HEK293 (cell line): ENCODE results near the gene MBD6.

Experiments
- GFI1B ChIP-seq: fragments of 450-650 bp; formaldehyde crosslinking; IDR thresholded peaks from 2 replicates; pipeline ENCODE4 v1.5.1; 2016; ENCODE audit warnings: missing biosample characterization, missing genetic modification characterization
- KLF1 ChIP-seq: fragments of 450-650 bp; formaldehyde crosslinking; IDR thresholded peaks from 2 replicates; pipeline ENCODE4 v1.5.1; 2016; ENCODE audit warnings: missing biosample characterization, missing genetic modification characterization
- KLF10 ChIP-seq: fragments of 450-650 bp; IDR thresholded peaks from 2 replicates; pipeline ENCODE4 v1.5.1; 2018; ENCODE audit warnings: missing biosample characterization, mild to moderate bottlenecking, missing genetic modification characterization
- MZF1 ChIP-seq: fragments of 450-650 bp; formaldehyde crosslinking; IDR thresholded peaks from 2 replicates; pipeline ENCODE4 v1.5.1; 2017; ENCODE audit warnings: missing biosample characterization, missing genetic modification characterization, borderline replicate concordance
- ZBTB1 ChIP-seq: fragments of 450-650 bp; formaldehyde crosslinking; IDR thresholded peaks from 2 replicates; pipeline ENCODE4 v1.5.1; 2016; ENCODE audit warnings: missing biosample characterization, missing genetic modification characterization
- ZFP41 ChIP-seq: fragments of 450-650 bp; formaldehyde crosslinking; IDR thresholded peaks from 2 replicates; pipeline ENCODE4 v1.5.1; 2016; ENCODE audit warnings: missing biosample characterization, missing genetic modification characterization, borderline replicate concordance
- ZNF132 ChIP-seq: fragments of 450-650 bp; formaldehyde crosslinking; IDR thresholded peaks from 2 replicates; pipeline ENCODE4 v1.5.1; 2017; ENCODE audit warnings: missing biosample characterization, missing genetic modification characterization, borderline replicate concordance
- ZNF133 ChIP-seq: fragments of 450-650 bp; formaldehyde crosslinking; IDR thresholded peaks from 2 replicates; pipeline ENCODE4 v1.5.1; 2016; ENCODE audit warnings: missing biosample characterization, missing genetic modification characterization
- ZNF184 ChIP-seq: fragments of 450-650 bp; IDR thresholded peaks from 2 replicates; pipeline ENCODE4 v1.5.1; 2018; ENCODE audit warnings: missing biosample characterization, mild to moderate bottlenecking, missing genetic modification characterization
- ZNF2 ChIP-seq: fragments of 450-650 bp; formaldehyde crosslinking; IDR thresholded peaks from 2 replicates; pipeline ENCODE4 v1.5.1; 2016; ENCODE audit warnings: missing biosample characterization, missing genetic modification characterization
- ZNF248 ChIP-seq: fragments of 450-650 bp; formaldehyde crosslinking; IDR thresholded peaks from 2 replicates; pipeline ENCODE4 v1.5.1; 2017; ENCODE audit warnings: missing biosample characterization, missing genetic modification characterization
- ZNF311 ChIP-seq: fragments of 450-650 bp; formaldehyde crosslinking; IDR thresholded peaks from 2 replicates; pipeline ENCODE4 v1.5.1; 2017; ENCODE audit warnings: missing biosample characterization, missing genetic modification characterization, borderline replicate concordance
- ZNF391 ChIP-seq: fragments of 450-650 bp; formaldehyde crosslinking; IDR thresholded peaks from 2 replicates; pipeline ENCODE4 v1.5.1; 2016; ENCODE audit warnings: low read depth, missing biosample characterization, missing genetic modification characterization, borderline replicate concordance
- ZNF510 ChIP-seq: fragments of 450-650 bp; formaldehyde crosslinking; IDR thresholded peaks from 2 replicates; pipeline ENCODE4 v1.5.1; 2018; ENCODE audit warnings: mild to moderate bottlenecking, missing genetic modification characterization, missing biosample characterization; ENCODE audit not compliant: insufficient replicate concordance
- ZNF548 ChIP-seq: fragments of 450-650 bp; formaldehyde crosslinking; IDR thresholded peaks from 2 replicates; pipeline ENCODE4 v1.5.1; 2016; ENCODE audit warnings: missing biosample characterization, missing genetic modification characterization
- ZNF621 ChIP-seq: fragments of 450-650 bp; formaldehyde crosslinking; IDR thresholded peaks from 2 replicates; pipeline ENCODE4 v1.5.1; 2017; ENCODE audit warnings: missing biosample characterization, missing genetic modification characterization
- TF ChIP-seq, protein P1 (sequence below): fragments of 450-650 bp; formaldehyde crosslinking; IDR thresholded peaks from 2 replicates; pipeline ENCODE4 v1.5.1; 2016; ENCODE audit warnings: missing biosample characterization, missing genetic modification characterization
- TF ChIP-seq, protein P2 (sequence below): fragments of 450-650 bp; IDR thresholded peaks from 2 replicates; pipeline ENCODE4 v1.5.1; 2018; ENCODE audit warnings: missing biosample characterization, missing genetic modification characterization
- TF ChIP-seq, protein P3 (sequence below): fragments of 450-650 bp; formaldehyde crosslinking; IDR thresholded peaks from 2 replicates; pipeline ENCODE4 v1.5.1; 2016; ENCODE audit warnings: missing biosample characterization, missing genetic modification characterization
- TF ChIP-seq, protein P4 (sequence below): fragments of 450-650 bp; formaldehyde crosslinking; IDR thresholded peaks from 2 replicates; pipeline ENCODE4 v1.5.1; 2016; ENCODE audit warnings: missing biosample characterization, missing genetic modification characterization
- TF ChIP-seq, protein P5 (sequence below): fragments of 450-650 bp; formaldehyde crosslinking; IDR thresholded peaks from 2 replicates; pipeline ENCODE4 v1.5.1; 2016; ENCODE audit warnings: missing biosample characterization, missing genetic modification characterization
- TF ChIP-seq, protein P6 (sequence below): fragments of 450-650 bp; formaldehyde crosslinking; IDR thresholded peaks from 2 replicates; pipeline ENCODE4 v1.5.1; 2016; ENCODE audit warnings: missing biosample characterization, missing genetic modification characterization, borderline replicate concordance
- TF ChIP-seq, protein P7 (sequence below): fragments of 450-650 bp; formaldehyde crosslinking; IDR thresholded peaks from 2 replicates; pipeline ENCODE4 v1.5.1; 2017; ENCODE audit warnings: missing biosample characterization, missing genetic modification characterization
- TF ChIP-seq, protein P8 (sequence below): fragments of 450-650 bp; formaldehyde crosslinking; IDR thresholded peaks from 2 replicates; pipeline ENCODE4 v1.5.1; 2016; ENCODE audit warnings: missing biosample characterization, missing genetic modification characterization

MBD6 gene

DNA sequence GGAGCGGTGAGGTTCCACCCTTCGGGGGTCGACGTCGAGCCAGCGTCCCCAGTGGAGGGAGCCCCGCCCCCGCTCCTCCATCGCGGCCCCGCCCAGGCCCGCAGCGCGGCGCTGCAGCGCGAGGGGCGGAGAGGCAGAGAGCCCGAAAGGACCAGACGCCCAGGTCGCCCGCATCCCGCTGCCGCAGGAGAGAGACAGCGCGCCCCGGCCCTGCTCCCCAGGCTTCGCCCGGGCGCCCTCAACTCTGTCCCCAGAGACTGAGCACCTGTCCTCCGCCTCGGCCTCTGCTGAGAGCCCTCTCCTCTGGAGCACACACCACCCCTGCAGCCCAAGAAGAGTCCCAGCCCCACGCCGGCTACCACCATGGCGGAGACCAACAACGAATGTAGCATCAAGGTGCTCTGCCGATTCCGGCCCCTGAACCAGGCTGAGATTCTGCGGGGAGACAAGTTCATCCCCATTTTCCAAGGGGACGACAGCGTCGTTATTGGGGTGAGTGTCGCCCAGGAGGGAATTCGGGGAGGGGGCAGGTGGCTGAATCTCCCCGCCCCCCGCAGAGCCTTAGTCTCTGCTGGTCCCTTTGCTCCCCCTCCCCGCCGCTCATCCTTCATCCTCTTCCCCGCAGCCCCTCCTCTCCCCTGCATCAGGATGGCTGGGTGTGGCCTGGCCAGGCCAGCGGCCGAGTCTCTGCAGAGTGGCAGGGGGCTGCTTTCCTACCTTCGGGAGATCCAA lies 27.5 kb downstream of the MBD6 start, which contains the start of gene KIF5A (continued):
- TF ChIP-seq, protein P1, sequence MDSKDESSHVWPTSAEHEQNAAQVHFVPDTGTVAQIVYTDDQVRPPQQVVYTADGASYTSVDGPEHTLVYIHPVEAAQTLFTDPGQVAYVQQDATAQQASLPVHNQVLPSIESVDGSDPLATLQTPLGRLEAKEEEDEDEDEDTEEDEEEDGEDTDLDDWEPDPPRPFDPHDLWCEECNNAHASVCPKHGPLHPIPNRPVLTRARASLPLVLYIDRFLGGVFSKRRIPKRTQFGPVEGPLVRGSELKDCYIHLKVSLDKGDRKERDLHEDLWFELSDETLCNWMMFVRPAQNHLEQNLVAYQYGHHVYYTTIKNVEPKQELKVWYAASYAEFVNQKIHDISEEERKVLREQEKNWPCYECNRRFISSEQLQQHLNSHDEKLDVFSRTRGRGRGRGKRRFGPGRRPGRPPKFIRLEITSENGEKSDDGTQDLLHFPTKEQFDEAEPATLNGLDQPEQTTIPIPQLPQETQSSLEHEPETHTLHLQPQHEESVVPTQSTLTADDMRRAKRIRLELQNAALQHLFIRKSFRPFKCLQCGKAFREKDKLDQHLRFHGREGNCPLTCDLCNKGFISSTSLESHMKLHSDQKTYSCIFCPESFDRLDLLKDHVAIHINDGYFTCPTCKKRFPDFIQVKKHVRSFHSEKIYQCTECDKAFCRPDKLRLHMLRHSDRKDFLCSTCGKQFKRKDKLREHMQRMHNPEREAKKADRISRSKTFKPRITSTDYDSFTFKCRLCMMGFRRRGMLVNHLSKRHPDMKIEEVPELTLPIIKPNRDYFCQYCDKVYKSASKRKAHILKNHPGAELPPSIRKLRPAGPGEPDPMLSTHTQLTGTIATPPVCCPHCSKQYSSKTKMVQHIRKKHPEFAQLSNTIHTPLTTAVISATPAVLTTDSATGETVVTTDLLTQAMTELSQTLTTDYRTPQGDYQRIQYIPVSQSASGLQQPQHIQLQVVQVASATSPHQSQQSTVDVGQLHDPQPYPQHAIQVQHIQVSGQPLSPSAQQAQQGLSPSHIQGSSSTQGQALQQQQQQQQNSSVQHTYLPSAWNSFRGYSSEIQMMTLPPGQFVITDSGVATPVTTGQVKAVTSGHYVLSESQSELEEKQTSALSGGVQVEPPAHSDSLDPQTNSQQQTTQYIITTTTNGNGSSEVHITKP, result peak; percentile 88
- TF ChIP-seq ZNF133 (tag by site-specific recombination) (no peak), KLF1 (tag by site-specific recombination) (peak; percentile 70), KLF10 (peak; percentile 35; the same call in 1 of the 2 replicates), ZNF311 (tag by site-specific recombination) (no peak), ZNF132 (tag by site-specific recombination) (no peak), ZNF621 (no peak), MZF1 (tag by site-specific recombination) (no peak), ZFP41 (no peak), ZNF248 (tag by site-specific recombination) (no peak), ZNF184 (tag by site-specific recombination) (no peak), GFI1B (tag by site-specific recombination) (no peak), ZNF510 (tag by site-specific recombination) (no peak), ZNF2 (tag by site-specific recombination) (peak; percentile 56; the same call in 1 of the 2 replicates), ZNF548 (tag by site-specific recombination) (no peak), ZNF391 (tag by site-specific recombination) (0 out of 2 replicates have a peak, but pooled peaks have one; percentile 41), ZBTB1 (no peak)
- TF ChIP-seq, protein P2, sequence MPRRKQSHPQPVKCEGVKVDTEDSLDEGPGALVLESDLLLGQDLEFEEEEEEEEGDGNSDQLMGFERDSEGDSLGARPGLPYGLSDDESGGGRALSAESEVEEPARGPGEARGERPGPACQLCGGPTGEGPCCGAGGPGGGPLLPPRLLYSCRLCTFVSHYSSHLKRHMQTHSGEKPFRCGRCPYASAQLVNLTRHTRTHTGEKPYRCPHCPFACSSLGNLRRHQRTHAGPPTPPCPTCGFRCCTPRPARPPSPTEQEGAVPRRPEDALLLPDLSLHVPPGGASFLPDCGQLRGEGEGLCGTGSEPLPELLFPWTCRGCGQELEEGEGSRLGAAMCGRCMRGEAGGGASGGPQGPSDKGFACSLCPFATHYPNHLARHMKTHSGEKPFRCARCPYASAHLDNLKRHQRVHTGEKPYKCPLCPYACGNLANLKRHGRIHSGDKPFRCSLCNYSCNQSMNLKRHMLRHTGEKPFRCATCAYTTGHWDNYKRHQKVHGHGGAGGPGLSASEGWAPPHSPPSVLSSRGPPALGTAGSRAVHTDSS (tag by site-specific recombination), result peak; percentile 28; the same call in 1 of the 2 replicates
- TF ChIP-seq, protein P3, sequence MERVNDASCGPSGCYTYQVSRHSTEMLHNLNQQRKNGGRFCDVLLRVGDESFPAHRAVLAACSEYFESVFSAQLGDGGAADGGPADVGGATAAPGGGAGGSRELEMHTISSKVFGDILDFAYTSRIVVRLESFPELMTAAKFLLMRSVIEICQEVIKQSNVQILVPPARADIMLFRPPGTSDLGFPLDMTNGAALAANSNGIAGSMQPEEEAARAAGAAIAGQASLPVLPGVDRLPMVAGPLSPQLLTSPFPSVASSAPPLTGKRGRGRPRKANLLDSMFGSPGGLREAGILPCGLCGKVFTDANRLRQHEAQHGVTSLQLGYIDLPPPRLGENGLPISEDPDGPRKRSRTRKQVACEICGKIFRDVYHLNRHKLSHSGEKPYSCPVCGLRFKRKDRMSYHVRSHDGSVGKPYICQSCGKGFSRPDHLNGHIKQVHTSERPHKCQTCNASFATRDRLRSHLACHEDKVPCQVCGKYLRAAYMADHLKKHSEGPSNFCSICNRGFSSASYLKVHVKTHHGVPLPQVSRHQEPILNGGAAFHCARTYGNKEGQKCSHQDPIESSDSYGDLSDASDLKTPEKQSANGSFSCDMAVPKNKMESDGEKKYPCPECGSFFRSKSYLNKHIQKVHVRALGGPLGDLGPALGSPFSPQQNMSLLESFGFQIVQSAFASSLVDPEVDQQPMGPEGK (tag by site-specific recombination), result peak; percentile 69; the same call in 1 of the 2 replicates
- TF ChIP-seq, protein P4, sequence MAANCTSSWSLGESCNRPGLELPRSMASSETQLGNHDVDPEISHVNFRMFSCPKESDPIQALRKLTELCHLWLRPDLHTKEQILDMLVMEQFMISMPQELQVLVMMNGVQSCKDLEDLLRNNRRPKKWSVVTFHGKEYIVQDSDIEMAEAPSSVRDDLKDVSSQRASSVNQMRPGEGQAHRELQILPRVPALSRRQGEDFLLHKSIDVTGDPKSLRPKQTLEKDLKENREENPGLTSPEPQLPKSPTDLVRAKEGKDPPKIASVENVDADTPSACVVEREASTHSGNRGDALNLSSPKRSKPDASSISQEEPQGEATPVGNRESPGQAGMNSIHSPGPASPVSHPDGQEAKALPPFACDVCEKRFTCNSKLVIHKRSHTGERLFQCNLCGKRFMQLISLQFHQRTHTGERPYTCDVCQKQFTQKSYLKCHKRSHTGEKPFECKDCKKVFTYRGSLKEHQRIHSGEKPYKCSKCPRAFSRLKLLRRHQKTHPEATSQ (tag by site-specific recombination), result no peak
- TF ChIP-seq, protein P5, sequence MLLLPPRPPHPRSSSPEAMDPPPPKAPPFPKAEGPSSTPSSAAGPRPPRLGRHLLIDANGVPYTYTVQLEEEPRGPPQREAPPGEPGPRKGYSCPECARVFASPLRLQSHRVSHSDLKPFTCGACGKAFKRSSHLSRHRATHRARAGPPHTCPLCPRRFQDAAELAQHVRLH (tag by site-specific recombination), result no peak
- TF ChIP-seq, protein P6, sequence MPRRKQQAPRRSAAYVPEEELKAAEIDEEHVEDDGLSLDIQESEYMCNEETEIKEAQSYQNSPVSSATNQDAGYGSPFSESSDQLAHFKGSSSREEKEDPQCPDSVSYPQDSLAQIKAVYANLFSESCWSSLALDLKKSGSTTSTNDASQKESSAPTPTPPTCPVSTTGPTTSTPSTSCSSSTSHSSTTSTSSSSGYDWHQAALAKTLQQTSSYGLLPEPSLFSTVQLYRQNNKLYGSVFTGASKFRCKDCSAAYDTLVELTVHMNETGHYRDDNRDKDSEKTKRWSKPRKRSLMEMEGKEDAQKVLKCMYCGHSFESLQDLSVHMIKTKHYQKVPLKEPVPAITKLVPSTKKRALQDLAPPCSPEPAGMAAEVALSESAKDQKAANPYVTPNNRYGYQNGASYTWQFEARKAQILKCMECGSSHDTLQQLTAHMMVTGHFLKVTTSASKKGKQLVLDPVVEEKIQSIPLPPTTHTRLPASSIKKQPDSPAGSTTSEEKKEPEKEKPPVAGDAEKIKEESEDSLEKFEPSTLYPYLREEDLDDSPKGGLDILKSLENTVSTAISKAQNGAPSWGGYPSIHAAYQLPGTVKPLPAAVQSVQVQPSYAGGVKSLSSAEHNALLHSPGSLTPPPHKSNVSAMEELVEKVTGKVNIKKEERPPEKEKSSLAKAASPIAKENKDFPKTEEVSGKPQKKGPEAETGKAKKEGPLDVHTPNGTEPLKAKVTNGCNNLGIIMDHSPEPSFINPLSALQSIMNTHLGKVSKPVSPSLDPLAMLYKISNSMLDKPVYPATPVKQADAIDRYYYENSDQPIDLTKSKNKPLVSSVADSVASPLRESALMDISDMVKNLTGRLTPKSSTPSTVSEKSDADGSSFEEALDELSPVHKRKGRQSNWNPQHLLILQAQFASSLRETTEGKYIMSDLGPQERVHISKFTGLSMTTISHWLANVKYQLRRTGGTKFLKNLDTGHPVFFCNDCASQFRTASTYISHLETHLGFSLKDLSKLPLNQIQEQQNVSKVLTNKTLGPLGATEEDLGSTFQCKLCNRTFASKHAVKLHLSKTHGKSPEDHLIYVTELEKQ, result no peak
- TF ChIP-seq, protein P7, sequence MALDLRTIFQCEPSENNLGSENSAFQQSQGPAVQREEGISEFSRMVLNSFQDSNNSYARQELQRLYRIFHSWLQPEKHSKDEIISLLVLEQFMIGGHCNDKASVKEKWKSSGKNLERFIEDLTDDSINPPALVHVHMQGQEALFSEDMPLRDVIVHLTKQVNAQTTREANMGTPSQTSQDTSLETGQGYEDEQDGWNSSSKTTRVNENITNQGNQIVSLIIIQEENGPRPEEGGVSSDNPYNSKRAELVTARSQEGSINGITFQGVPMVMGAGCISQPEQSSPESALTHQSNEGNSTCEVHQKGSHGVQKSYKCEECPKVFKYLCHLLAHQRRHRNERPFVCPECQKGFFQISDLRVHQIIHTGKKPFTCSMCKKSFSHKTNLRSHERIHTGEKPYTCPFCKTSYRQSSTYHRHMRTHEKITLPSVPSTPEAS (tag by site-specific recombination), result no peak
- TF ChIP-seq, protein P8, sequence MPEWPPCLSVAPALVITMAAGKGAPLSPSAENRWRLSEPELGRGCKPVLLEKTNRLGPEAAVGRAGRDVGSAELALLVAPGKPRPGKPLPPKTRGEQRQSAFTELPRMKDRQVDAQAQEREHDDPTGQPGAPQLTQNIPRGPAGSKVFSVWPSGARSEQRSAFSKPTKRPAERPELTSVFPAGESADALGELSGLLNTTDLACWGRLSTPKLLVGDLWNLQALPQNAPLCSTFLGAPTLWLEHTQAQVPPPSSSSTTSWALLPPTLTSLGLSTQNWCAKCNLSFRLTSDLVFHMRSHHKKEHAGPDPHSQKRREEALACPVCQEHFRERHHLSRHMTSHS (tag by site-specific recombination), result no peak
